ENCODE measurements around the gene KIF1B.
"Not testable (repeated sequence)": the region's sequence is repeated elsewhere in the genome, so short reads cannot be mapped to it uniquely, and the experiment has no call there.

The KIF1B gene

GRCh38 chr1:10242811-10243210 is 32.4 kb downstream of the KIF1B start:
- DNase-seq = no peak

GRCh38 chr1:10245674-10246073 is 35.3 kb downstream of the KIF1B start:
- no peak for DNase-seq

GRCh38 chr1:10249808-10250457 is 39.6 kb downstream of the KIF1B start:
- DNase-seq = no peak

GRCh38 chr1:10250663-10251062 is 40.3 kb downstream of the KIF1B start:
- no peak for DNase-seq

GRCh38 chr1:10251325-10252108 is 41.1 kb downstream of the KIF1B start:
- not testable (repeated sequence) for DNase-seq

- DNase-seq = no peak
Observed at GRCh38 chr1:10252508-10252907, 42.1 kb downstream of the KIF1B start.

GRCh38 chr1:10253149-10253548 is 42.8 kb downstream of the KIF1B start:
- DNase-seq = no peak

GRCh38 chr1:10253755-10254154 is 43.4 kb downstream of the KIF1B start:
- no peak for DNase-seq

- no peak for DNase-seq
Observed at GRCh38 chr1:10257851-10258250, 47.5 kb downstream of the KIF1B start.

- DNase-seq = not testable (repeated sequence)
Observed at GRCh38 chr1:10259547-10259946, 49.2 kb downstream of the KIF1B start.

GRCh38 chr1:10263450-10264082 is 53.2 kb downstream of the KIF1B start:
- DNase-seq = no peak

- no peak for DNase-seq
Observed at GRCh38 chr1:10265027-10265426, 54.7 kb downstream of the KIF1B start.

- no peak for DNase-seq
Observed at GRCh38 chr1:10265900-10266299, 55.5 kb downstream of the KIF1B start.

GRCh38 chr1:10267319-10267718 is 56.9 kb downstream of the KIF1B start:
- DNase-seq = no peak

- no peak for DNase-seq
Observed at GRCh38 chr1:10267921-10268320, 57.6 kb downstream of the KIF1B start.

- DNase-seq = no peak
Observed at GRCh38 chr1:10271090-10271489, 60.7 kb downstream of the KIF1B start.

- DNase-seq = no peak
Observed at GRCh38 chr1:10271869-10272268, 61.5 kb downstream of the KIF1B start.

GRCh38 chr1:10272274-10272673 is 61.9 kb downstream of the KIF1B start:
- no peak for DNase-seq

- no peak for DNase-seq
Observed at GRCh38 chr1:10278880-10279279, 68.5 kb downstream of the KIF1B start.

- no peak for DNase-seq
Observed at GRCh38 chr1:10280439-10281350, 70.3 kb downstream of the KIF1B start.

- no peak for DNase-seq
Observed at GRCh38 chr1:10283318-10283984, 73.1 kb downstream of the KIF1B start.

GRCh38 chr1:10286244-10286643 is 75.9 kb downstream of the KIF1B start:
- DNase-seq = no peak
